GM10847 (cell line): ENCODE data around the gene CUL9.

ENCODE experiments used
- POLR2A ChIP-seq: IDR thresholded peaks from 2 replicates; pipeline ENCODE4 v1.6.1; 2011; ENCODE audit not compliant: insufficient read length; ENCODE audit errors: extremely low read depth

The CUL9 gene

GRCh38 chr6:43183441-43183840 is 1.4 kb downstream of the CUL9 start:
- no peak for TF ChIP-seq POLR2A

GRCh38 chr6:43184268-43184985 is 2.4 kb downstream of the CUL9 start:
- no peak for TF ChIP-seq POLR2A

GRCh38 chr6:43185391-43185985 is 3.5 kb downstream of the CUL9 start:
- TF ChIP-seq POLR2A = no peak

- no peak for TF ChIP-seq POLR2A
These were observed 4.0 kb downstream of the CUL9 start for GRCh38 chr6:43186019-43186418.

- TF ChIP-seq POLR2A = no peak
These were observed 4.7 kb downstream of the CUL9 start for GRCh38 chr6:43186706-43187105.

GRCh38 chr6:43187821-43188220 is 5.8 kb downstream of the CUL9 start:
- TF ChIP-seq POLR2A = no peak

GRCh38 chr6:43188426-43188825 is 6.4 kb downstream of the CUL9 start:
- no peak for TF ChIP-seq POLR2A

GRCh38 chr6:43189776-43190304 is 7.8 kb downstream of the CUL9 start:
- TF ChIP-seq POLR2A = no peak

- no peak for TF ChIP-seq POLR2A
These were observed 10.9 kb downstream of the CUL9 start for GRCh38 chr6:43192911-43193310.

GRCh38 chr6:43193929-43194328 is 11.9 kb downstream of the CUL9 start:
- no peak for TF ChIP-seq POLR2A

- no peak for TF ChIP-seq POLR2A
These were observed 14.3 kb downstream of the CUL9 start for GRCh38 chr6:43196337-43196736.

GRCh38 chr6:43199912-43200311 is 17.9 kb downstream of the CUL9 start:
- TF ChIP-seq POLR2A = no peak

GRCh38 chr6:43200541-43200940 is 18.5 kb downstream of the CUL9 start:
- TF ChIP-seq POLR2A = no peak

GRCh38 chr6:43202451-43202850 is 20.5 kb downstream of the CUL9 start:
- TF ChIP-seq POLR2A = no peak

- TF ChIP-seq POLR2A = no peak
These were observed 21.2 kb downstream of the CUL9 start for GRCh38 chr6:43203029-43203717.

- no peak for TF ChIP-seq POLR2A
These were observed 21.7 kb downstream of the CUL9 start for GRCh38 chr6:43203718-43204095.

GRCh38 chr6:43204271-43205105 is 22.5 kb downstream of the CUL9 start:
- TF ChIP-seq POLR2A = no peak
